Activated CD8-positive, alpha-beta memory T cell treated with anti-CD3 and anti-CD28 coated beads for 24 hours (primary cell): Measurements from ENCODE around the gene MBP.

Source experiments
- DNase-seq: peaks from one replicate; pipeline ENCODE4 v3.0.0-alpha.2; 2020

The MBP gene

GRCh38 chr18:77078690-77079070 is 53.9 kb downstream of the MBP start:
- no peak for DNase-seq

- peak; percentile 52 for DNase-seq
These were observed 54.5 kb downstream of the MBP start for GRCh38 chr18:77077941-77078689.

- peak; percentile 50 for DNase-seq
These were observed 55.2 kb downstream of the MBP start for GRCh38 chr18:77077401-77077800.

- no peak for DNase-seq
These were observed 56.5 kb downstream of the MBP start for GRCh38 chr18:77076111-77076510.

GRCh38 chr18:77074431-77074830 is 58.2 kb downstream of the MBP start:
- DNase-seq: no peak

- DNase-seq: no peak
These were observed 59.1 kb downstream of the MBP start for GRCh38 chr18:77073336-77074093.

GRCh38 chr18:77072566-77072965 is 60.0 kb downstream of the MBP start:
- peak; percentile 4 for DNase-seq

GRCh38 chr18:77071711-77072292 is 60.8 kb downstream of the MBP start:
- DNase-seq: no peak

GRCh38 chr18:77071061-77071460 is 61.5 kb downstream of the MBP start:
- no peak for DNase-seq

GRCh38 chr18:77070627-77071026 is 62.0 kb downstream of the MBP start:
- DNase-seq: no peak

GRCh38 chr18:77069931-77070330 is 62.7 kb downstream of the MBP start:
- DNase-seq: no peak

- DNase-seq: no peak
These were observed 63.1 kb downstream of the MBP start for GRCh38 chr18:77069482-77069881.

GRCh38 chr18:77068321-77069312 is 64.0 kb downstream of the MBP start:
- DNase-seq: no peak

GRCh38 chr18:77067291-77068061 is 65.1 kb downstream of the MBP start:
- peak; percentile 84 for DNase-seq

GRCh38 chr18:77066689-77067088 is 65.9 kb downstream of the MBP start:
- DNase-seq: no peak

GRCh38 chr18:77066101-77066500 is 66.5 kb downstream of the MBP start:
- DNase-seq: no peak

- DNase-seq: peak; percentile 56
These were observed 67.2 kb downstream of the MBP start for GRCh38 chr18:77065221-77065981.

- DNase-seq: peak; percentile 84
These were observed 69.3 kb downstream of the MBP start for GRCh38 chr18:77063260-77063659.

GRCh38 chr18:77062518-77063003 is 70.0 kb downstream of the MBP start:
- DNase-seq: peak; percentile 72

- peak; percentile 64 for DNase-seq
These were observed 70.6 kb downstream of the MBP start for GRCh38 chr18:77061946-77062517.
